K562 (cell line): ENCODE data around the gene VWF.

Experiments
- AFF1 ChIP-seq, 2 experiments: fragments of 450-650 bp; IDR thresholded peaks; 2 replicates each; pipeline ENCODE4 v1.6.1; 2018; ENCODE audit warnings: mild to moderate bottlenecking in 2 of 2, low read depth in 1 of 2; ENCODE audit not compliant: partially characterized antibody in 2 of 2
- BHLHE40 ChIP-seq: IDR thresholded peaks from 2 replicates; pipeline ENCODE4 v1.6.1; 2011; ENCODE audit warnings: low read length, improper control_type of control experiment
- E4F1 ChIP-seq: fragments of 250-450 bp; sonication (Bioruptor Pico); IDR thresholded peaks from 2 replicates; pipeline ENCODE4 v1.5.0; 2021; ENCODE audit warnings: mild to moderate bottlenecking, borderline replicate concordance
- MAFF ChIP-seq: IDR thresholded peaks from 2 replicates; pipeline ENCODE4 v1.6.1; 2012; ENCODE audit warnings: low read length, improper control_type of control experiment
- PATZ1 ChIP-seq: fragments of 250-450 bp; sonication (Bioruptor Pico); IDR thresholded peaks from 2 replicates; pipeline ENCODE4 v1.5.0; 2020; ENCODE audit warnings: mild to moderate bottlenecking, borderline replicate concordance
- POLR2A ChIP-seq: fragments of 450-650 bp; conservative IDR thresholded peaks from 2 replicates; pipeline ENCODE4 v1.6.1; 2016
- ZC3H11A ChIP-seq: IDR thresholded peaks from 2 replicates; pipeline ENCODE4 v1.6.1; 2012; ENCODE audit warnings: low read depth, low read length, improper control_type of control experiment
- ZNF239 ChIP-seq: fragments of 250-450 bp; sonication (Bioruptor Pico); IDR thresholded peaks from 2 replicates; pipeline ENCODE4 v1.4.0; 2020; ENCODE audit warnings: mild to moderate bottlenecking

- no peak for TF ChIP-seq MAFF
- no peak for TF ChIP-seq BHLHE40
- no peak for TF ChIP-seq ZNF239 (CRISPR knock-in tag)
- TF ChIP-seq ZC3H11A = no peak
- no peak for TF ChIP-seq PATZ1 (CRISPR knock-in tag)
- no peak for TF ChIP-seq E4F1 (CRISPR knock-in tag)
- no peak for TF ChIP-seq POLR2A
- TF ChIP-seq AFF1 (IDR thresholded peaks at IDR 0.05; ENCODE audit: low read depth in 1 of 2, partially characterized antibody in 2 of 2) = no peak
Observed at GRCh38 chr12:6059221-6059620, 65.2 kb downstream of the VWF start.
